Stimulated activated CD4-positive, alpha-beta T cell treated with anti-CD3 and anti-CD28 coated beads, Interleukin-12 subunit alpha, Interleukin-12 subunit beta, amount 100 ng/mL, for 48 hours (primary cell): ENCODE measurements around the gene CATSPER1.
"Not testable (repeated sequence)": the region's sequence is repeated elsewhere in the genome, so short reads cannot be mapped to it uniquely, and the experiment has no call there.

Experiments
- DNase-seq, 3 donors: peaks; one replicate each; pipeline ENCODE4 v3.0.0-alpha.2; 2020; ENCODE audit warnings: low read depth in 2 of 3, low spot score in 1 of 3

CATSPER1 gene

GRCh38 chr11:66020618-66021357 lies 5.5 kb downstream of the CATSPER1 start:
- DNase-seq = no peak

- no peak for DNase-seq
These were observed 6.1 kb downstream of the CATSPER1 start for GRCh38 chr11:66020212-66020611.

- no peak for DNase-seq
These were observed 9.0 kb downstream of the CATSPER1 start for GRCh38 chr11:66017321-66017720.

- DNase-seq = no peak
These were observed 9.5 kb downstream of the CATSPER1 start for GRCh38 chr11:66016793-66017177.

- DNase-seq = no peak
These were observed 10.1 kb downstream of the CATSPER1 start for GRCh38 chr11:66015936-66016792.

GRCh38 chr11:66015454-66015881 lies 10.8 kb downstream of the CATSPER1 start:
- DNase-seq = no peak

GRCh38 chr11:66014804-66015453 lies 11.3 kb downstream of the CATSPER1 start:
- no peak for DNase-seq

- DNase-seq = no peak
These were observed 12.5 kb downstream of the CATSPER1 start for GRCh38 chr11:66013762-66014100.

GRCh38 chr11:66012946-66013761 lies 13.1 kb downstream of the CATSPER1 start:
- no peak for DNase-seq

- no peak for DNase-seq
These were observed 13.8 kb downstream of the CATSPER1 start for GRCh38 chr11:66012371-66012945.

- no peak for DNase-seq
These were observed 14.4 kb downstream of the CATSPER1 start, which contains the start of gene CST6 for GRCh38 chr11:66011785-66012303. Gene CST6, plus strand, starts transcription at chr11:66012008. Its CDS starts 37 bp downstream, at chr11:66012045.

- no peak for DNase-seq
These were observed 15.0 kb downstream of the CATSPER1 start for GRCh38 chr11:66011239-66011784.

GRCh38 chr11:66010036-66010435 lies 16.2 kb downstream of the CATSPER1 start:
- DNase-seq = not testable (repeated sequence)

GRCh38 chr11:66008468-66009101 lies 17.7 kb downstream of the CATSPER1 start:
- no peak for DNase-seq

- no peak for DNase-seq
These were observed 18.2 kb downstream of the CATSPER1 start for GRCh38 chr11:66008095-66008467.

GRCh38 chr11:66007201-66007634 lies 19.1 kb downstream of the CATSPER1 start:
- no peak for DNase-seq

- no peak for DNase-seq
These were observed 19.4 kb downstream of the CATSPER1 start for GRCh38 chr11:66006891-66007176.

- no peak for DNase-seq
These were observed 20.0 kb downstream of the CATSPER1 start for GRCh38 chr11:66006134-66006890.

GRCh38 chr11:66004186-66004585 lies 22.1 kb downstream of the CATSPER1 start:
- no peak for DNase-seq
